Upper lobe of left lung (tissue), 4 donors: ENCODE results near the gene VIP.

Source experiments
- CTCF ChIP-seq, 6 experiments: fragments of 450-650 bp in 4 of 6; fragments of 200-600 bp in 2 of 6; sonication (generic) in 2 of 6; IDR thresholded peaks; one replicate each; pipeline ENCODE4 v1.5.1; 2016 to 2019; ENCODE audit warnings: antibody characterized with exemption in 6 of 6
- EP300 ChIP-seq, 4 donors: sonication (generic); formaldehyde crosslinking; IDR thresholded peaks; one replicate each; pipeline ENCODE4 v1.5.1; 2017; ENCODE audit warnings: antibody characterized with exemption in 4 of 4, control low read depth in 2 of 4

GRCh38 chr6:152701081-152701862, 49.3 kb upstream of the VIP start:
- TF ChIP-seq CTCF (IDR thresholded peaks at IDR 0.05) (no peak), EP300 (IDR thresholded peaks at IDR 0.05) (no peak)
